Left kidney (tissue), 2 donors: Measurements from ENCODE around the gene PLEKHM1. TPM values are rescaled to one million over a fixed set of nuclear protein-coding genes. Genes with fewer than 3 reads are reported as not detected.
A peak's percentile ranks its signal among the peaks of the same experiment; 100 is the strongest.

Source experiments
- DNase-seq: peaks from one replicate; pipeline ENCODE4 v3.0.0-alpha.2; 2013
- polyA plus RNA-seq: library from polyadenylated mRNA; unstranded; fragments of 120-200 nt; gene quantifications from one replicate; pipeline ENCODE4 v1.2.1, GENCODE V29; 2013; ENCODE audit not compliant: insufficient read length

The PLEKHM1 gene
- polyA plus RNA-seq, 1 donor: 14.3 TPM

GRCh38 chr17:45403906-45404490 lies 86.5 kb downstream of the PLEKHM1 start:
- no peak for DNase-seq

DNA sequence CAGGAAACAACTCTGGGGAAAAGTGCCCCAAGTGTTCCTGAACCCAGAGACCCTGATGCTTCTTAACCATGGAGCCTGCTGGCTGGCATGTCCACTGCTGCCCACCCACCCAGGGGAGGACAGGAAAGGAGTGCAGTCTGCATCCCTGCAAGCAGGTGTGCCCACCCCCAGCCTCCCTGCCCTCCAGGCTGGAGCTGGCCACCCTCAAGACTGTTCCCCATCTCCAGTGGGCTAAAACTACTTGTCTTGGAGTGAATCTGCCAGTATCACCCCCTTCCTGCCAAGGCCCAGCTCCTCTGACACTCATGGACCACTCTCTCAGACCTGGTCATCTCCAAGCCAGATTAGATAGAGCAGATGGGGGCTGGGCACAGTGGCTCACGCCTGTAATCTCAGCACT lies 87.6 kb downstream of the PLEKHM1 start:
- no peak for DNase-seq

DNA sequence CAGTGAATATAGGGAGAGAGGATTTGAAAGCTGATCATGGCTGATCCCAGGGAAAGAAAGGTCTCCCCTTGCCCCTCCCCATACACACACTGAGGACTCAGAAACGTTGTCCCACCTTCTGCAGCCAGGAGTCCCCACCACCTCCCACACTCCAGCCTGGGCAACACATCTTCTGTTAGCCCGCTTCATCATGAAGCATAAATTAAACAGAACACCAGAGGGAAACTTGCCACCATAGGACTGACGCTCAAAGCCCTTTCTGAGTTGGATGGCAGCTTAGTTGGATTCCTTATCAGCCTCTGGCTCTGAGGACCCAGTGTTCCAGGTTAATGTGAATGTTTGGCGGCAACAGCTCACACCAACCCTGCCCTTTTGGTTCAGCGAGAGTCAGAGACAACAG lies 91.7 kb downstream of the PLEKHM1 start:
- no peak for DNase-seq

- DNase-seq: no peak
Measured at GRCh38 chr17:45397796-45398195, 92.7 kb downstream of the PLEKHM1 start.

- DNase-seq: no peak
Measured at GRCh38 chr17:45396496-45397205, 93.9 kb downstream of the PLEKHM1 start.

GRCh38 chr17:45395569-45396415 lies 94.7 kb downstream of the PLEKHM1 start:
- DNase-seq: no peak

GRCh38 chr17:45394913-45395568 lies 95.5 kb downstream of the PLEKHM1 start:
- DNase-seq: peak; percentile 91

DNA sequence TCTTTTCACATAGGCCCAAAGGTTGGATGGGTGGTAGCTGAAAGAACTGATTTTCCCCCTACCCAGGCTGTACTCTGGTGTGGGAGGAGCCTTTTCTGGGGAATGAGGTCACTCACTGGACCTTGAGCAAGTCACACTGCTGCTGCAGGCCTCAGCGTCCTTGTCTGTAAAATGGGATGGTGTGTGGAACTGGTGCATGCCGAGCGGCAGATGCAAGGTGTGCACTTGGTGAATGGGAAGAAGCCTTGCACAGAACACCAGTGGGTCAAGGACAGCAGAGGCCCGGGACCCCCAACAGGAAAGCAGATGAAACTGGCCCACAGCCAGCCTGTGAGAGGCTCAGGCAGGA lies 96.0 kb downstream of the PLEKHM1 start:
- no peak for DNase-seq

DNA sequence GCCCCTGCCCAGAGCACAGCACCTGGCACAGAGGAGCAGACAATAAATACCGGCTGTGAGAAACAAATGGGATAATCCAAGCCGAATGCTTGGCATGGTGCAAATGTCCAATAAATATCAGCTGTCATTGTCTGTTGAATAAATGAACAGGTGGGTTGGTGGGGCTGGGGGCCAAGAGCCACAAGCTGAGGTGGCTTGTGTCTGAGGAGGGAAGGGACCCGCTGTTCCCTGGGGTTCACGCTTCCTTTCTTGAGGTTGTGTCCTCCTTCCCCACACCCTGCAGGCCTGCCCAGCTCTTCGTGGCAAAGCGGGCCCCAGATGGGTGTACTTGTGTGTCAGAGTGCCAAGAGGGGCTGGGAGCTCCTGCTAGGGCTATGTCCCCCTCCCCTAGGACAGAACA lies 96.4 kb downstream of the PLEKHM1 start:
- no peak for DNase-seq

GRCh38 chr17:45393411-45393810 lies 97.1 kb downstream of the PLEKHM1 start:
- no peak for DNase-seq

DNA sequence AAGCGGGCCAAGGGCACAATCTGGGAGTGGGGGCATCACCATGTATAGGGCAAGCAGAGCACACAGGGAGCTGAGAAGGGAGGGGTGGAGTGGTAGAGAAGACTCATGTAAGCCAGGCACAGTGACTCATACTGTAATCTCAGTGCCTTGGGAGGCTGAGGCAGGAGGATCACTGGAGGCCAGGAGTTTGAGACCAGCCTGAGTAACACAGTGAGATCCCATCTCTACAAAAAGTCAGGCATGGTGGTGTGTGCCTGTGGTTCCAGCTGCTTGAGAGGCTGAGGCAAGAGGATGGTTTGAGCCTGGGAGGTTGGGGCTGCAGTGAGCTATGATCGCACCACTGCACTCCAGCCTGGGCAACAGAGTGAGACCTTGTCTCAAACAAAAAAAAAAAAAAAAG lies 98.6 kb downstream of the PLEKHM1 start:
- no peak for DNase-seq

DNA sequence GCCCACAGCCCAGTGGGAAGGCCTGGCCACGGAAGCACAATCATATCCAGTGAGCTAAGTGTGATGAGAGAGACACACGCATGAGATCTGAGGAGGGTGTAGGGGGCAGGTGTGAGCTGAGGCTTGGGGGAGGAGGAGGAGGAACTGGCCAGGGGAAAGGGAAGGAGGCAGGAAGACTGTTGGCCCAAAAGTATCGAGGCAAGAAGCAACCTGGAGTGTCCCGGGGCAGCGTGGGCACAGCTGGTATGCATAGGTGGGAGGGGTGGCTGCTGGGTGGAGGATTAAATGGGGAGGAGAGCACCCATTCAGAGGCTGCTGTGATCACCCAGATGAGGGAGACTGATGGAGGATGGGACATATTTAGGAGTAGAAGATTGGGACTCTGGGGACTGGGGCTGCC lies 99.2 kb downstream of the PLEKHM1 start:
- no peak for DNase-seq

GRCh38 chr17:45389354-45389753 lies 101.2 kb downstream of the PLEKHM1 start:
- DNase-seq: no peak

GRCh38 chr17:45388604-45389325 lies 101.8 kb downstream of the PLEKHM1 start:
- no peak for DNase-seq

DNA sequence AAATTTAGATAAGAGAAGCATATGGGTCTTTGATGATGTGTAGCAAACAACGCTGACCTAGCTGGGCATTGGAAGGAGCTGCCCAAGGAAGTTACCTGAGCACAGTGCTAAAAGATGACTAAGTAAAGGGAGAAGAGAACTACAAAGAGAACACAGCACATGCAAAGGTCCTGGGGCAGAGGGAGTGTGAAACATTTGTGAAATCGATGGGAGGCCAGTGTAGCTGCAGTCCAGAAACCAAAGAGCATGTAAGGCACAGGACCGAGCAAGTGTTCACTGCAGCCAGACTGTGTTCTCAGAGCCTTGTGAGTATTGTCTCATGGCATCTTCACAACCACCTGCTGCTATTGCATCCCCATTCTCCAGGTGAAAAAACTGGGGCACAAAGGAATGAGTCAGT lies 102.8 kb downstream of the PLEKHM1 start:
- no peak for DNase-seq

DNA sequence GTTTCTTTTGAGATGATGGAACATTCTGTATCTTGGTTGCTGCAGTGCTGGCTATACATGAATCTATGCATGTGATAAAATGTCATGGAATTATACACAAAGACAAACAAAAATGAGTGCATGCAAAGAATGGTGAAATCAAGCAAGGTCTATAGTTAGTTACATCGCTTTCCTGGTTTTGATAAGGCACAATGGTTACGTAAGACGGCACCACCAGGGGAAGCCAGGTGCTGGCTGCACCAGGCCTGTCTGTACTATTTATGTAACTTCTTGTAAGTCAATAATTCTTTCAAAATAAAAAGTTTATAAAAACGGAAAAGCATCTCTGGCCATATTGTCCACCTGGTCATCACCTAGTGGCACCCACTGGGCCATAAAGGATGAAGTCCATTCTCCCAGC lies 104.3 kb downstream of the PLEKHM1 start:
- DNase-seq: no peak

Other genes starting within 250 kb of the PLEKHM1 start
- 0.38 TPM for gene SPATA32, start 228.6 kb downstream of the PLEKHM1 start, polyA plus RNA-seq
- gene MAP3K14, start 173.7 kb downstream of the PLEKHM1 start, polyA plus RNA-seq: 5.1 TPM
- gene ARHGAP27, start 57.9 kb downstream of the PLEKHM1 start, polyA plus RNA-seq: 16.1 TPM